COR-L47 (cell line): ENCODE results near the gene DIP2A.

Source experiments
- DNase-seq: peaks from one replicate; lab custom pipeline; 2025; lab: John Stamatoyannopoulos, UW

Gene DIP2A

GRCh38 chr21:46458315-46459023, at the start of gene DIP2A:
Gene DIP2A (plus strand): TSS chr21:46458891. CDS start chr21:46459132, 241 bp downstream.
- DNase-seq: peak; percentile 92

- no peak for DNase-seq
Measured at GRCh38 chr21:46409641-46410406, 48.9 kb upstream of the DIP2A start.

- DNase-seq: no peak
Measured at GRCh38 chr21:46410516-46410915, 48.2 kb upstream of the DIP2A start.

GRCh38 chr21:46411236-46411635, 47.5 kb upstream of the DIP2A start:
- no peak for DNase-seq

GRCh38 chr21:46411691-46412090, 47.0 kb upstream of the DIP2A start:
- DNase-seq: no peak

GRCh38 chr21:46412521-46413364, 45.9 kb upstream of the DIP2A start:
- DNase-seq: no peak

GRCh38 chr21:46413365-46413696, 45.4 kb upstream of the DIP2A start:
- DNase-seq: no peak

- DNase-seq: no peak
Measured at GRCh38 chr21:46414965-46415275, 43.8 kb upstream of the DIP2A start.

GRCh38 chr21:46416551-46416950, 42.1 kb upstream of the DIP2A start:
- DNase-seq: no peak

- DNase-seq: no peak
Measured at GRCh38 chr21:46418265-46418946, 40.3 kb upstream of the DIP2A start.

- DNase-seq: no peak
Measured at GRCh38 chr21:46420241-46421190, 38.2 kb upstream of the DIP2A start.

GRCh38 chr21:46421191-46421750, 37.4 kb upstream of the DIP2A start:
- DNase-seq: no peak

GRCh38 chr21:46421756-46422555, 36.7 kb upstream of the DIP2A start:
- DNase-seq: no peak

- DNase-seq: no peak
Measured at GRCh38 chr21:46422636-46423241, 36.0 kb upstream of the DIP2A start.

- DNase-seq: no peak
Measured at GRCh38 chr21:46423546-46424038, 35.1 kb upstream of the DIP2A start.

- no peak for DNase-seq
Measured at GRCh38 chr21:46424039-46424591, 34.6 kb upstream of the DIP2A start.

- DNase-seq: no peak
Measured at GRCh38 chr21:46424621-46425020, 34.1 kb upstream of the DIP2A start.

GRCh38 chr21:46425041-46425440, 33.6 kb upstream of the DIP2A start:
- DNase-seq: no peak

GRCh38 chr21:46425571-46425970, 33.1 kb upstream of the DIP2A start:
- DNase-seq: no peak
